Measurements from ENCODE around the gene NELFE. TPM values are rescaled to one million over a fixed set of nuclear protein-coding genes. Genes with fewer than 3 reads are reported as not detected.

Gene NELFE
- total RNA-seq, 4 donors from 2014 or later: 53.2 to 88.2 (median 83.4) TPM

DNA sequence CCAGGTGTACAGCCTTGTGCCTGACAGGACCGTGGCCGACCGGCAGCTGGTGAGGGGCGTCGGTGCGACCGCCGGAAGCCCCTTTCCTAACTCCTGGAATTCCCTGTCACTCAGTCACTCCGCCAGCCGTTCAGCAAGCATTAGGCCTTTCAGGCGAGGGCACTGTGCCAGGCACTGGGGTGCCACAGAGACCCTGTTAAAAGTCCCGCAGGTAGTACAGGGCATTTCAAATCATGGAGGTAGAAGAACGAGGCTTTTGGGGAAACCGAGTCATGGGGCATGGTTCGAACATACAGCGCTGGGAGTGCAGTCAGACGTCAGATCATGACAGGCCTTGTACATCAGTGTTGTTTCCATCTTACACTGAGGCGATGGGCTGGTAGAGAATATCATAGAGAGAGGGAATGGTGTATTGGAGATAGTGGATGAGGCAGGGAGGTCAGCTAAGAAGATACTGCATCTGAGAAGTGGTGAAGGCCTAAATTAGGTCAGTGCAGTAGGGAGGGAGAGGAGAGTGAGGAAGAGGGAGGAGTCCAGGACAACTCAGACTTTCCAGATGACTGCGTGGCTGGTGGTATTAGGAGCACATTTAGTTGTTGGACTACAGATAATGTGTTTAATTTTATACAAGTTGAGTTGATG is 14.1 kb upstream of the NELFE start:
- peak overlapping the region; percentile 80 for H3K4me3 ChIP-seq (ENCODE audit: low read depth, poor library complexity, severe bottlenecking)
- intact Hi-C loops (cut with DNase I; ENCODE audit: low total_unique reads): no loop called here
- no peak for TF ChIP-seq POLR2A (IDR thresholded peaks at IDR 0.05)
- TF ChIP-seq, protein P1, sequence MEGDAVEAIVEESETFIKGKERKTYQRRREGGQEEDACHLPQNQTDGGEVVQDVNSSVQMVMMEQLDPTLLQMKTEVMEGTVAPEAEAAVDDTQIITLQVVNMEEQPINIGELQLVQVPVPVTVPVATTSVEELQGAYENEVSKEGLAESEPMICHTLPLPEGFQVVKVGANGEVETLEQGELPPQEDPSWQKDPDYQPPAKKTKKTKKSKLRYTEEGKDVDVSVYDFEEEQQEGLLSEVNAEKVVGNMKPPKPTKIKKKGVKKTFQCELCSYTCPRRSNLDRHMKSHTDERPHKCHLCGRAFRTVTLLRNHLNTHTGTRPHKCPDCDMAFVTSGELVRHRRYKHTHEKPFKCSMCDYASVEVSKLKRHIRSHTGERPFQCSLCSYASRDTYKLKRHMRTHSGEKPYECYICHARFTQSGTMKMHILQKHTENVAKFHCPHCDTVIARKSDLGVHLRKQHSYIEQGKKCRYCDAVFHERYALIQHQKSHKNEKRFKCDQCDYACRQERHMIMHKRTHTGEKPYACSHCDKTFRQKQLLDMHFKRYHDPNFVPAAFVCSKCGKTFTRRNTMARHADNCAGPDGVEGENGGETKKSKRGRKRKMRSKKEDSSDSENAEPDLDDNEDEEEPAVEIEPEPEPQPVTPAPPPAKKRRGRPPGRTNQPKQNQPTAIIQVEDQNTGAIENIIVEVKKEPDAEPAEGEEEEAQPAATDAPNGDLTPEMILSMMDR (IDR thresholded peaks at IDR 0.05): no peak
- no peak for DNase-seq (ENCODE audit: low spot score in 2 of 2)
- WGBS, 2 donors: 5 to 16% methylated on average over 9 to 19 of the region's 19 CpGs

DNA sequence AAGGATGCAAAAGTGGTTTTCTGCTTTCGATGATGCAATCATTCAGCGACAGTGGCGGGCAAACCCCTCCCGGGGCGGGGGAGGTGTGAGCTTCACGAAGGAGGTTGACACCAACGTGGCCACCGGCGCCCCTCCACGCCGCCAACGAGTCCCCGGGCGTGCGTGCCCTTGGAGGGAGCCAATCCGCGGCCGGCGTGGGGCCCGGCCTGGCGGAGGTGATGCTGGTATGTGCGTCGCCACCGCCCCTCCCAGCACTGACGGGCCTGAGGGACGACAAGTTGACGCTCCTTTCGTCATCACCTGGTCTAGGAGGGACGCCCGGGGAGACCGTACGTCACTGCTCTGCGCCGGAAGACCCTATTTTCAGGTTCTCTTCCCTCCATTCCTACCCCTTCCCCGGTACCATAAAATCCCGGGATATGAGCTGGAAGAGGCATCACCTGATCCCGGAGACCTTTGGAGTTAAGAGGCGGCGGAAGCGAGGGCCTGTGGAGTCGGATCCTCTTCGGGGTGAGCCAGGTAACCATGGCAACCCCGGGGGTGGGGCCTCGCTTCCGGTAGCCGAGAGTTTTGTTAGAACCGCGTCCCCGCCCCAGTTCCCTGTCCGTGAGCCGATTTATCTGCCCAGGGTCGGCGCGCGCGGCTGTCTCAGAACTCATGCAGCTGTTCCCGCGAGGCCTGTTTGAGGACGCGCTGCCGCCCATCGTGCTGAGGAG is 13.4 kb upstream of the NELFE start, which contains the start of gene DXO:
DXO (minus strand) TSS at position 146 of the 716 bp plus-strand sequence. CDS start 463 bp downstream, outside the sequence.
- peak within 1 kb of the TSS; percentile 80 for H3K4me3 ChIP-seq (ENCODE audit: low read depth, poor library complexity, severe bottlenecking)
- 0 to 1% methylated on average over 46 to 48 of the region's 62 CpGs for WGBS, 2 donors
- TF ChIP-seq, protein P1 (IDR thresholded peaks at IDR 0.05): no peak
- no peak for TF ChIP-seq POLR2A (IDR thresholded peaks at IDR 0.05)
- intact Hi-C loops (cut with DNase I; ENCODE audit: low total_unique reads): no loop called here
- DNase-seq (ENCODE audit: low spot score in 2 of 2): peak; percentile 96 to 99

DNA sequence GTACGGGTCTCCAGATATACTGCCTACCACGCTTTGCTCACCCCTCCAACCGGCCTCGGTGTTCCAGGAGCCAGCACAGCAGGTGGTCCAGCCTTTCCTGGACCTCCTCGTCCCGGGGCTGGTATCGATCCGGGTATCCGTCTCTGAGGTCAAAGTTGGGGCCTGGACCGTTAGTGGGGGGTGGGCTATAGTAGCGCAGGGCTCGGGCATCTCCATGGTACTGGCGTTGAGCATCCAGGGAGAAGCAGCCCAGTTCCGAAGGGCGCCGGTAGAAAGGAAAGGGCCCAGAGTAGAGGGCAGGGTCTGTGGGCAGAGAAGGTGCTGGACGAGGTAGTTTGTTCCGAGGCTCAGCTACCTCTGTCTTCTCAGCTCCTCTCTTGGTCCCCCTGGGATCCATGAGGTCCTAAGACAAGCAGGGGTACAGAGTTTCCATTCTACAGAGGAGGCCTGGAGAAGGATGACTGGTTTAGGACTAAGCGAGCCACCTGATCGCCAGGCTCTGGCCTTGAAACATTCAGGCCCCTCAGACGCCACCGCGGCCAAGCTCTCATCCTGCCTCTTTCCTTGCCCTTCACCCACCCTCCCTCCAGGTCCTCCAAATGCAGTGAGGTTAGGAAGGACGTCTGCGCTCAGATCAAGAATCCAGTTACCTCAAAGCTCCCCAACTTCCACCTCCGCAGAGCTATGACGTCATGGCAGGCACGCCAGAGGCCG is 12.7 kb upstream of the NELFE start:
- 27 to 30% methylated on average over 29 of the region's 29 CpGs for WGBS, 2 donors
- peak in 1 of 2 donors; percentile 88 for DNase-seq (ENCODE audit: low spot score in 2 of 2)
- intact Hi-C loops (cut with DNase I; ENCODE audit: low total_unique reads): no loop called here
- no peak for TF ChIP-seq POLR2A (IDR thresholded peaks at IDR 0.05)
- TF ChIP-seq, protein P1 (IDR thresholded peaks at IDR 0.05): no peak
- peak overlapping the region; percentile 80 for H3K4me3 ChIP-seq (ENCODE audit: low read depth, poor library complexity, severe bottlenecking)

DNA sequence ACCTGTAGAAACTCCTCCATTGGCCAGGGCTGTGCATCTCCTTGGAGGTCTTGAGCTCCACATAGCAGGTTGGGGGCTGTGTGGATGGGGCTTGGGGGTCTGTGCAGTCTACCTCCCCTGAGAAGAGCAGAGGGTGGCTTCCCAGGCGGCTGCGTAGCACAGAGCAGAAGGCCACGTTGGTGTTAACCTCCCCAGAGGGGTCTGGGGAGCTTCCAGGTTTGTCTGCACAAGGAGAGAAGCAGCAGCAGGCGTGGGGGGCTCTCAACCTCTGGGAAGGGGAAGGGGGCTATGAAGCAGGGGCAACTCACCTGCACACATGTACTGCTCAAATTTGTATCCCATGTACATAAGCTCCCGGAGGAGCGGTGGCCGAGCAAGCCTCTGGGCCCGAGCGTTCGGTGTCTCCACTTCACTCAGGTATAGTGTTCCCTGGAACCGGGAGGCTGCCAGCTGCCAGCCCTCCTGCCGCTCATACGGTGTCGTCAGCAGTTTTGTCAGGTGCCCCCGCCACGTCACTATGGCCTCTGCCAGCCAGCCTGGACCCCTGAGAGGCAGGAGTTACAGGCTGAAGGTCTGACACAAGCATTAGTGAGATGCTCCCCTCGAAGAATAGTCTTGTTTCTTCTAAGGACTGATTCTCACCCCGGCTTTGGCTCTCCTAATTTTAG is 12.0 kb upstream of the NELFE start:
- TF ChIP-seq POLR2A (IDR thresholded peaks at IDR 0.05): no peak
- TF ChIP-seq, protein P1 (IDR thresholded peaks at IDR 0.05): no peak
- DNase-seq (ENCODE audit: low spot score in 2 of 2): no peak
- no peak overlapping the region for H3K4me3 ChIP-seq (ENCODE audit: low read depth, poor library complexity, severe bottlenecking)
- intact Hi-C loops (cut with DNase I; ENCODE audit: low total_unique reads): no loop called here
- WGBS, 2 donors: 66 to 68% methylated on average over 17 to 18 of the region's 18 CpGs

DNA sequence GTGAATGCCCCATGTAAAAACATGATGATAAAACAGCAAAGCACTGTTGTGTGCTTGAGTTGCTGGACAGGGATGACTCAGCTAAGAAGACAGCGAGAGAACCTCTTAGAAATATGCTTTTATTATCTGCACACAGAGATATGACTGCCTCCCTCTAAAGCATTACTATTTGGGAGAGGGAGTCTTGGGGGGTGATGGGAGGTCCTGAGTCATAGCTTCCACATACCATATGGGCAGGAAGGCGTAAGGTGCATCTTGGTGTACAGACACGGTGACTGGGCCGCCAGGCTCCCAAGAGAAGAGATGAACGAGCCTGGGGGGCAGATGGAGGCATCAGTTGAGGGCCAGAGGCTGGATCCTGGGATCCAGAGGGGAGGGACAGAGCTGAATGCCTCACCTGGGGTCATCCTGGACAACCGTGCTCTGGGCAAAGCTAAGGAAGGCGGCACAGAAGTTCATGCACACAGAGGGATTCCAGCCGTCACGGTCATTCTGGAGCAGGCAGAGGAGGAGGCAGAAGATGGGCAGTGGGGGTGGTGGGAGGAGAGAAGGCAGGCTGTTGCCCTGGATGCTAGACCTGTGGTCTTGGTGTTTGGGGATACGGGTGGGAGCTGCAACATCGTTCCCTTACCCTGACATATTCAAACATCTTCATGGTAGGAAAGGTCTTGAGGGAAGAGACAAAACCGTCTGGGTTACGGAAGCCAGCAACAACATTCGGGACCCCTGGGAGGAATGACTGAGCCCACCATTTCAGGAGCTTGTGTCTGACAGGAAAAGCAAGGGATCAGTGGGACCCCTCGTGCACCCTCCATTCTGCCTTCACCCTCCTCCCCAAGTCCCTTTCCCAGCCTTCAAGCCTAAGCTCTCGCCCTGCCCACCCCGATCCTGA is 11.2 kb upstream of the NELFE start:
- WGBS, 2 donors: 72 to 75% methylated on average over 17 of the region's 17 CpGs
- intact Hi-C loops (cut with DNase I; ENCODE audit: low total_unique reads): no loop called here
- TF ChIP-seq POLR2A (IDR thresholded peaks at IDR 0.05): no peak
- TF ChIP-seq, protein P1 (IDR thresholded peaks at IDR 0.05): no peak
- H3K4me3 ChIP-seq (ENCODE audit: low read depth, poor library complexity, severe bottlenecking): no peak overlapping the region
- DNase-seq (ENCODE audit: low spot score in 2 of 2): no peak

Data from lower leg skin (tissue), 4 donors.